Keratinocyte (primary cell): ENCODE results near the gene NFYB. TPM values are rescaled to one million over a fixed set of nuclear protein-coding genes. Genes with fewer than 3 reads are reported as not detected.
"Not testable (repeated sequence)": the region's sequence is repeated elsewhere in the genome, so short reads cannot be mapped to it uniquely, and the experiment has no call there.

Experiments used
- DNase-seq: peaks from one replicate; pipeline ENCODE4 v3.0.0-alpha.2; 2011; ENCODE audit warnings: low read depth, missing footprints, low spot score
- FAIRE-seq: peaks from 2 replicates; lab custom pipeline; 2011; peaks lifted over from hg19 to GRCh38; lab: Jason Lieb, UNC
- H2AFZ ChIP-seq: 2 replicates; pipeline ENCODE4 v1.6.0; 2012; ENCODE audit warnings: low read length, control low read depth, inconsistent platforms; ENCODE audit not compliant: control insufficient read depth
- H3K27ac ChIP-seq: 2 replicates; pipeline ENCODE4 v1.5.1; 2011; ENCODE audit warnings: low read length; ENCODE audit not compliant: control insufficient read depth, insufficient read depth
- H3K27me3 ChIP-seq: 3 replicates; pipeline ENCODE4 v1.6.0; 2011; ENCODE audit warnings: low read length; ENCODE audit not compliant: control insufficient read depth, insufficient read depth; ENCODE audit errors: extremely low read depth
- H3K36me3 ChIP-seq, 2 experiments: 2 replicates in 1 of 2; 3 replicates in 1 of 2; pipeline ENCODE4 v1.5.1; 2011; ENCODE audit warnings: low read length in 2 of 2, mild to moderate bottlenecking in 1 of 2; ENCODE audit not compliant: control insufficient read depth in 2 of 2, insufficient read depth in 2 of 2; ENCODE audit errors: extremely low read depth in 1 of 2
- H3K4me1 ChIP-seq: 3 replicates; pipeline ENCODE4 v1.5.1; 2011; ENCODE audit warnings: low read length; ENCODE audit not compliant: control insufficient read depth, insufficient read depth; ENCODE audit errors: extremely low read depth
- H3K4me2 ChIP-seq: 3 replicates; pipeline ENCODE4 v1.6.0; 2011; ENCODE audit warnings: low read depth, low read length; ENCODE audit not compliant: control insufficient read depth, insufficient read depth; ENCODE audit errors: extremely low read depth
- H3K4me3 ChIP-seq, 3 experiments: fragments of 200-600 bp in 1 of 3; sonication (generic) in 1 of 3; 2 replicates in 2 of 3; 3 replicates in 1 of 3; pipeline ENCODE4 v1.5.1; 2011 to 2016; ENCODE audit warnings: low read length in 3 of 3, mild to moderate bottlenecking in 3 of 3, control low read depth in 2 of 3, inconsistent platforms in 1 of 3, low read depth in 1 of 3, mixed read lengths in 1 of 3, mixed run types in 1 of 3, moderate library complexity in 1 of 3; ENCODE audit not compliant: control insufficient read depth in 2 of 3, insufficient read depth in 2 of 3; ENCODE audit errors: extremely low read depth in 1 of 3
- H3K79me2 ChIP-seq: 2 replicates; pipeline ENCODE4 v1.6.0; 2012; ENCODE audit warnings: low read length; ENCODE audit not compliant: control insufficient read depth, insufficient read depth
- H3K9ac ChIP-seq: 3 replicates; pipeline ENCODE4 v1.6.0; 2011; ENCODE audit warnings: low read length; ENCODE audit not compliant: control insufficient read depth, insufficient read depth; ENCODE audit errors: extremely low read depth
- H3K9me1 ChIP-seq: 3 replicates; pipeline ENCODE4 v1.6.0; 2011; ENCODE audit warnings: low read length; ENCODE audit not compliant: control insufficient read depth, insufficient read depth; ENCODE audit errors: extremely low read depth
- H3K9me3 ChIP-seq: 2 replicates; pipeline ENCODE4 v1.5.1; 2012; ENCODE audit warnings: low read depth, low read length; ENCODE audit not compliant: control insufficient read depth
- H4K20me1 ChIP-seq: 3 replicates; pipeline ENCODE4 v1.6.0; 2011; ENCODE audit warnings: low read length; ENCODE audit not compliant: control insufficient read depth, insufficient read depth; ENCODE audit errors: extremely low read depth
- EZH2 ChIP-seq: IDR thresholded peaks from one replicate; pipeline ENCODE4 v1.6.1; 2012; ENCODE audit warnings: inconsistent platforms, mild to moderate bottlenecking, low read length, moderate library complexity
- dilution Hi-C: fragments of 300-500 bp; cut with MboI; formaldehyde crosslinking; loops from one replicate; pipeline ENCODE4 v1.7.0; 2020; ENCODE audit warnings: low sequenced_read_pairs; ENCODE audit not compliant: extremely low pct_ligation_motif_present
- polyA plus RNA-seq, 5 experiments: library from polyadenylated mRNA; depleted of rRNA in 3 of 5; stranded (reverse) in 3 of 5; stranded (forward) in 1 of 5; unstranded in 1 of 5; fragments of >200 nt; gene quantifications; 1 replicate in 1 of 5; 2 replicates in 3 of 5; 3 replicates in 1 of 5; pipeline versions ENCODE4 v1.2.1 to v1.2.3, GENCODE V29; 2011 to 2012; ENCODE audit warnings: missing spikeins in 2 of 5, low read depth in 1 of 5, low replicate concordance in 1 of 5
- TF ChIP-seq, protein P1 (sequence below), 3 experiments: IDR thresholded peaks in 1 of 3; conservative IDR thresholded peaks in 1 of 3; optimal IDR thresholded peaks in 1 of 3; 2 replicates in 2 of 3; 3 replicates in 1 of 3; pipeline versions ENCODE3 to v1.5.1; 2011; ENCODE audit warnings: low read length in 3 of 3, mild to moderate bottlenecking in 3 of 3, moderate library complexity in 2 of 3, control low read depth in 1 of 3, inconsistent platforms in 1 of 3; ENCODE audit not compliant: insufficient read depth in 2 of 3; ENCODE audit errors: extremely low read depth in 1 of 3

The NFYB gene
- polyA plus RNA-seq, 1 donor (not counting 4 experiments of a cell fraction or from before 2014, with no cell fraction given) = 22.8 TPM

DNA sequence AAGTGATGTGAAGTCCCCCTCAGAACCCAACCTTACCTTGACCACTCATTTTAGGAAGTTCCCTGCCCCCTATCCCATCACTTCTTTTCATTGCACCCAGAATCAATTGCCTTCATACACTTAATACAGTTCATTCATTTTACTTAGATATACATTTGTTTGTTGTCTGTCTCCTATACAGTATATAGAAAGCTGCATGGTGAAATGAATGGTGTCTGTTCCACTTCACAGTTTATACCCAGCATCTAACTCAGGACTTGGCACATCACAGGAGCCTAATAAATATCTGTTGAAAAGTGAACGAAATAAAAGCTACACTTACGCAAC, 39.3 kb upstream of the NFYB start:
- dilution Hi-C loops = no loop called here
- Histone ChIP-seq H3K9ac (no peak overlapping the region), H3K9me3 (no peaks in the 10 kb centered on the region), H3K9me1 (no peaks in the 10 kb centered on the region), H2AFZ (no peak overlapping the region), H3K36me3 (no peaks in the 10 kb centered on the region), H4K20me1 (no peaks in the 10 kb centered on the region), H3K27ac (no peak overlapping the region), H3K4me2 (no peak overlapping the region), H3K4me3 (no peak overlapping the region), H3K79me2 (no peaks in the 10 kb centered on the region), H3K4me1 (peaks cover 11% of the 10 kb centered on the region), H3K27me3 (no peaks in the 10 kb centered on the region)
- TF ChIP-seq EZH2 = no peak
- TF ChIP-seq, protein P1, sequence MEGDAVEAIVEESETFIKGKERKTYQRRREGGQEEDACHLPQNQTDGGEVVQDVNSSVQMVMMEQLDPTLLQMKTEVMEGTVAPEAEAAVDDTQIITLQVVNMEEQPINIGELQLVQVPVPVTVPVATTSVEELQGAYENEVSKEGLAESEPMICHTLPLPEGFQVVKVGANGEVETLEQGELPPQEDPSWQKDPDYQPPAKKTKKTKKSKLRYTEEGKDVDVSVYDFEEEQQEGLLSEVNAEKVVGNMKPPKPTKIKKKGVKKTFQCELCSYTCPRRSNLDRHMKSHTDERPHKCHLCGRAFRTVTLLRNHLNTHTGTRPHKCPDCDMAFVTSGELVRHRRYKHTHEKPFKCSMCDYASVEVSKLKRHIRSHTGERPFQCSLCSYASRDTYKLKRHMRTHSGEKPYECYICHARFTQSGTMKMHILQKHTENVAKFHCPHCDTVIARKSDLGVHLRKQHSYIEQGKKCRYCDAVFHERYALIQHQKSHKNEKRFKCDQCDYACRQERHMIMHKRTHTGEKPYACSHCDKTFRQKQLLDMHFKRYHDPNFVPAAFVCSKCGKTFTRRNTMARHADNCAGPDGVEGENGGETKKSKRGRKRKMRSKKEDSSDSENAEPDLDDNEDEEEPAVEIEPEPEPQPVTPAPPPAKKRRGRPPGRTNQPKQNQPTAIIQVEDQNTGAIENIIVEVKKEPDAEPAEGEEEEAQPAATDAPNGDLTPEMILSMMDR (optimal IDR thresholded peaks at IDR 0.05 in 1 of 3, IDR thresholded peaks at IDR 0.05 in 1 of 3, conservative IDR thresholded peaks at IDR 0.05 in 1 of 3; ENCODE audit: extremely low read depth in 1 of 3, insufficient read depth in 2 of 3, low read length in 3 of 3) = no peak
- FAIRE-seq (no peak), DNase-seq (no peak)

DNA sequence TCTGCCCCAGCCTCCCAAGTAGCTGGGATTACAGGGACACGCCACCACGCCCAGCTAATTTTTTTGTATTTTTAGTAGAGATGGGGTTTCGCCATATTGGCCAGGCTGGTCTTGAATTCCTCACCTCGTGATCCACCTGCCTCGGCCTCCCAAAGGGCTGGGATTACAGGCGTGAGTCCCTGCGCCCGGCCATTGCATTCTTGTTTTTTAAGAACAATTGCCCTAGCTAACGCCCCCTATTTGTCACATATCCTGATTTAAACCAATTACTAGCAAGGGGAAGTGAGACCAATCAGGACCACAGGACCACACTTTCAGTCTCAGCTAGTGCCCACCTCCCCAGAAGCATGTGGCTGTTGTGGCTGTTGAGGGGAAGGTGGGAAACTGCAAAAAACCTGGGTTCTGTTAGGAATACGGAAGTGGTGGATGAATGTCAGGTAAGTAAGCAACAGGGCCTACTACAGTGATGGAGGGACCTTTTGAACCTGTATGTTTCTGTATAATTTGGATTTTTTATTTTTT, 37.8 kb upstream of the NFYB start:
- Histone ChIP-seq H3K4me1 (peaks cover 8% of the 10 kb centered on the region), H3K9ac (no peak overlapping the region), H3K9me1 (no peaks in the 10 kb centered on the region), H3K27ac (no peak overlapping the region), H3K9me3 (no peaks in the 10 kb centered on the region), H3K27me3 (no peaks in the 10 kb centered on the region), H3K4me2 (no peak overlapping the region), H3K4me3 (no peak overlapping the region), H4K20me1 (no peaks in the 10 kb centered on the region), H3K36me3 (no peaks in the 10 kb centered on the region), H3K79me2 (no peaks in the 10 kb centered on the region), H2AFZ (no peak overlapping the region)
- dilution Hi-C loops = no loop called here
- DNase-seq = no peak
- no peak for TF ChIP-seq EZH2
- TF ChIP-seq, protein P1 (optimal IDR thresholded peaks at IDR 0.05 in 1 of 3, IDR thresholded peaks at IDR 0.05 in 1 of 3, conservative IDR thresholded peaks at IDR 0.05 in 1 of 3; ENCODE audit: extremely low read depth in 1 of 3, insufficient read depth in 2 of 3, low read length in 3 of 3) = no peak
- no peak for FAIRE-seq

DNA sequence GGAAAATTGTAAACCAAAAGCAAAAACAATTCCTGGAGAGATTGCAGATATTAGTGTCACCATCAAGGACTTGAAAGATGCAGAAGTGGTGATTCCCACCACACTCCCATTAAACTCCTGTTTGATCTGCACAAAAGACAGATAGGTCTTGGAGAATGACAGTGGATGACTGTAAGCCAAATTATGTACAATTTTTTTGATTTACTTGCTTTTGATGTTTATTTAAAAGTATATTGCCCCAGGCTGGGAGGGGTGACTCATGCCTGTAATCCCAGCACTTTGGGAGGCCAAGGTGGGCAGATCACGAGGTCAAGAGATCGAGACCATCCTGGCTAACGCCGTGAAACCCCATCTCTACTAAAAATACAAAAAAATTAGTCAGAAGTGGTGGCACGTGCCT, 35.8 kb upstream of the NFYB start:
- H2AFZ ChIP-seq, H3K27ac ChIP-seq, DNase-seq, H4K20me1 ChIP-seq, dilution Hi-C loops, H3K27me3 ChIP-seq, H3K9me3 ChIP-seq, H3K4me3 ChIP-seq, H3K79me2 ChIP-seq, H3K9ac ChIP-seq, H3K4me2 ChIP-seq, H3K36me3 ChIP-seq, FAIRE-seq, H3K9me1 ChIP-seq, H3K4me1 ChIP-seq: not testable (repeated sequence)
